SKM-1 treated with dmso at 0.1 percent for 144 hours (cell line): ENCODE measurements around the gene CSTB.

Experiments used
- DNase-seq: peaks from one replicate; lab custom pipeline; 2025; ENCODE audit not compliant: unreplicated experiment; lab: John Stamatoyannopoulos, UW

CSTB gene

DNA sequence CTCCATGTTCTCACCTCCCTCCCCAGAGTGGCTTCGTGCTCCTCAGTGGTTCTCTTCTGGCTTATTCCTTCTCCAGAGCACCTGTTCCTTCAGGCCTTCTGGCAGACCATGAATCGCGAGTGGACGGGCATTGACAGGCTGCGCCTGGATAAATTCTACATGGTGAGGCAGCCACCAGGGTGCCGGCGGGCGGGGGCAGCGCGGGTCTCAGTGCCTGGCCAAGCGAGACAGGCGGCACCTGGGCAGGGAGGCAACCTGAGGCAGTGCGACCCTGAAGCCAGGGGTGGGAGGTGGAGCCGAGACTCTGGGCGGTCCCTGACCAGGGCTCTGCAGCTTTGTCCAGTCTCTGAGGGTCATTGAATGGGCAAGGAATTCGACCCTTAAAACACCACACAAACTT lies 17.1 kb upstream of the CSTB start:
- DNase-seq, result no peak

DNA sequence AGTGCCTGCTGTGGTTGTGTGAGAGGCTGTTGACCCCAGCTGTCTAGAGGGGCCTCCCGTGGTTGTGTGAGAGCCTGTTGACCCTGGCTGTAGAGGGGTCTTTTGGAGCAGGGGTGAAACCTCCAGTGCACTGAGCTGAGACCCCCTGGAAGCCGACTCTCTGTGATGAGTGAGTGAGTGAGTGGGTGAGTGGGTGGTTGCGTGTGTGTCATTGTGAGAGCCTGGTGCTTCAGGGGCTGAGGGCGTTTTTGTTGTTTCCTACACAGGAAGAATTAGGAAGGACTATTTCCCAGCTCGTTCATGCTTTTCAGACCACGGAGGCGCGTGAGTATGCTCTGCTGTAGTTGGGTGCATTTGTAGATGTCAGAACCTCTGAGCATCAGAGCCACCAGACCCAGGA lies 16.3 kb upstream of the CSTB start:
- DNase-seq, result no peak

DNA sequence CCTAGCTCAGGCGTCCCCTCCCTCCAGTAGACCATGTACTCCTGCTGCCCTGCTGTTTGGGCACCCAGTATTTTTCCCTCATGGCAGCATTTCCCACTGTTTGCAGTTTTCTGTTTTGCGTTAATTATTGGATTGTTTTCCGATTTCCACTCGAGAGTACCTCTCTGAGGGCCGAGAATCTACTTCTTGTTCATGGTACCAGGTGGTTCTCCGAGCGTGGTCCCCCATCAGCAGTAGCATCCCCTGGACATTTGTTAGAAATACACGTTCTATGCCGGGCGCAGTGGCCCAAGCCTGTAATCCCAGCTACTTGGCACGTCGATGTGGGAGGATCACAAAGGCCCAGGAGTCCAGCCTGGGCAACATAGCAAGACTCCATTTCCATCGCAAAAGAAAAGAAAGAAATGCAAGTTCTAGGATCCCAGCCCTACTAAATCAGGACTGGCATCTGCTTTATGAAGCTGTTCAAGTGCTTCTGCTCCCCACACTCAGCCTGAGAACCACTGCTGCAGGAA lies 14.0 kb upstream of the CSTB start:
- DNase-seq, result no peak

DNA sequence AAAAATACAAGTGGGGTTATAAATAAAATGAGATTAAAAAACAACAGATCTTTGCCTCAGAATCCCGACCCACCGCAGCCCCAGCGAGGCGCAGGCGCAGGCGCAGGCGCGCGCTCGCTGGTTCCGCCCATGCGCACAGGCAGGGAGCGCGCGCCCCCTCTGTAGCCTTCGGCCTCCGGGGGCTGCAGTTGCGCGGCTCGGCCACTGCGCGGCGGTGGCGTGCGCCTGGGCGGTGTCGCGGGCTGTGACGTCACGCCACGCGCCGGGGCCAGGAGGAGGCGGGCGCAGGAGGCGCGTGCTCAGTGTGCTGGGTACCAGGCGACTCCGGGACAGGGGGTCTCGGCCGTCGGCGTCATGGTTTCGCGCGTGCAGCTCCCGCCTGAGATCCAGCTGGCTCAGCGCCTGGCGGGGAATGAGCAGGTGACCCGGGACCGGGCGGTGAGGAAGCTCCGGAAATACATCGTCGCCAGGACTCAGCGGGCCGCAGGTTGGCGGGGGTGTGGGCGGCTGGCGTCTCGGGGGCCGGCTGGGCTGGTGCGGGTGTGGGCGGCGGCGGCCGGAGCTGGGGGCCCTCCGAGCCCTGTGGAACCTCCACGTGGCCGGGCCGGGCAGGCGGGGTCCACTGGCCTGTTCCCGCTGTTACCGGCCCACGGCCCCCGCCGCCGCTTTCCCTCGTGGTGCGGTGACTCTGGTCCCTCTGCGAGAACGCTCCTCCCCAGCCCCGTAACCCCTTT lies 13.3 kb upstream of the CSTB start, which contains the start of gene RRP1:
RRP1 (plus strand) TSS at position 302 of the 734 bp plus-strand sequence; CDS start at position 355, 53 bp downstream.
- DNase-seq, result peak; percentile 87

DNA sequence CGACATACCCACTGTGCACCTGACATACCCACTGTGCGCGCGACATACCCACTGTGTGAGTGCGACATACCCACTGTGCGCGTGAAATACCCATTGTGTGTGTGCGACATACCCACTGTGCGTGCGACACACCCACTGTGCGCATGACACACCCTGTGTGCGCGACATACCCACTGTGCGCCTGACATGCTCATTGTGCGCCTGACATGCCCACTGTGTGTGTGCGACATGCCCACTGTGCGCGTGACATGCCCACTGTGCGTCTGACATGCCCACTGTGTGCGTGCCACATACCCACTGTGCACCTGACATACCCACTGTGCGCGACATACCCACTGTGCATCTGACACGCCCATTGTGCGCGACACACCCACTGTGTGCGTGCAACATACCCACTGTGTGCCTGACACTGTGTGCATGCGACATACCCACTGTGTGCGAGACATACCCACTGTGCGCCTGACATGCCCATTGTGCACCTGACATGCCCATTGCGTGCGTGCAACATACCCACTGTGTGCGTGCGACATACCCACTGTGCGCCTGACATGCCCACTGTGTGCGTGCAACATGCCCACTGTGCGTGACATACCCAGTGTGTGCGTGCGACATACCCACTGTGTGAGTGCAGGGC lies 10.8 kb upstream of the CSTB start:
- DNase-seq, result no peak

DNA sequence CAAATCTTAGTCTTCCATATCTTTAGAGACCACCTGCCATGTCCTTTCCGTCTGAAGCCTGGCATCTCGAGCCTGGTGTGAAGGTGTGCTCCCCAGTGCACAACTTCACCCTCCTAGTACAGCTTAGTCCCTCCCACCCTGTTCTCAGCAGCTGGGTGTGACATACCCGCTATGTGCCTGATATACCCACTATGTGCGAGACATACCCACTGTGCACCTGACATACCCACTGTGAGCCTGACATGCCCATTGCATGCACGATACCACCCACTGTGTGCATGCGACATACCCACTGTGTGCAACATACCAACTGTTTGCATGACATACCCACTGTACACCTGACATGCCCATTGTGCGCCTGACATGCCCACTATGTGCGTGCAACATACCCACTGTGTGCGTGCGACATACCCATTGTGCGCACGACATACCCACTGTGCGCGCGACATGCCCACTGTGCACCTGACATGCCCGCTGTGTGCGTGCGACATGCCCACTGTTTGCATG lies 10.2 kb upstream of the CSTB start:
- no peak for DNase-seq

DNA sequence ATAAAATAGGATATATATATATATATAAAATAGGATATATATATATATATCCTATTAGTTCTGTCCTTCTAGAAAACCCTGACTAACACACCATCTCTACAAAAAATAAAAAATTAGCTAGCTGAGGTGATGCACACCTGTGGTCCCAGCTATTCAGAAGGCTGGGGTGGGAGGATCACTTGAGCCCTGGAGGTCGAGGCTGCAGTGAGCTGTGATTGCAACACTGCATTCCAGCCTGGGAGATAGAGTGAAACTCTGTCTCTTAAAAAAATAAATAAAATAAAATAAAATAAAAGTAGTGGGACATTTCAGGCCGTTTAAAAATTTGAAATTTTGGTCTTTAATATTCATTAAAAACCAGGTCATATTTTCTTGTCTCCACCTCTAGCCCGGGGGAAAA lies 9.0 kb upstream of the CSTB start:
- DNase-seq, result no peak

DNA sequence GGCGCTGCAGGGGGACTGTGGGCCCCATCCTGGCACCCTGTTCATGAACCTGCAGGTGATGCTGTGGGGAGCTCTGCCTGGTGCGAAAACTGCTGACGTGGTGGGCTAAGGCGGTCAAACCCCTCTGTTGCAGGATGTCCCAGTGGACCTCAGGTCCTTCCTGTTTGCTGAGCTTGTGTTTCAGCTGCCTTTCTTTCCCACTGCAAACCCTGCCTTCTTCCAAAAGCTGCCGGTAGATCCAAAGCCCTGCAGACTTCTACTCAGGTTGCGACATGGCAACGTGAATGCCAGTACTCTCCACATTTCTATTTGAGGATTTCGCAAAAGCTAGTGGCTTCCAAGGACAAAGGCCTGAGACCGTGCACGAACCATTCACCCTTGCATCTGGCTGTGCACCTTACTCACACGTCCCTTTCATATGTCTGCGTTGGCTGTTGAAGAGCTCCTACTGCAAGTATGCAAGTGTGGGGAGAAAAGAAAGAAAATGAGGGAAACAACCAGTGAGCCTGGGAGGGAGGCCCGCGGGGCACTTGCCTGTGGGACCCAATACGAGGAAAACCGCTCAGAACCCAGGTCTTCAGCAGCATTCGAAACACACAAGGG lies 7.1 kb upstream of the CSTB start:
- peak; percentile 21 for DNase-seq

DNA sequence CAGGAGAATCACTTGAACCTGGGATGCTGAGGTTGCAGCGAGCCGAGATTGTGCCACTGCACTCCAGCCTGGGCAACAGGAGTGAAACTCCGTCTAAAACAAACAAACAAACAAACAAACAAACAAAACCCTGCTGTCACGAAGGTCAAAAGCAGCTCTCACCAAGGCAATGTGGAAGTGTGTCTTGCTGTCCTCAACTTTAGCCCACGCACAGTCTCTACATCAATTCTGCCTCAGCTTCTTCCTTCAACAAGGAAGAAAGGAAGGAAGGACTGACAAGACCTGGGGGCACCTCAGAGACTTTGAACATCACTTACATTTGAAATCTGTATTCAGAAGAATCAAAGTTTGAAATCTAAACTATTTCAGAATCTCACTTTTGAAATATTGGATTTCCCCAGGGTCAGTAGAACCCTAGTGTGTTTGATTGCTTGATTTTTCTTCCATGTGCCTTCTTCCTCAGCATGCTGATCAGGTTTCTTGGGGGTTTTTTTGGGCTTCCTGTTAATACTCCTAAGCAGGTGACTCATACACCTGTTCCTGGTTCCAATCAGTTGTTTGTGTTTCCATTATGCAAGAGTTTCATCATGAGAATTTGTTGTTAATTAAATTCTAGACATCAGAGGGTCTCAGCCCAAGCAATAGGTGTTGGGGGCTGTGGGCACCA lies 6.5 kb upstream of the CSTB start:
- DNase-seq, result no peak

DNA sequence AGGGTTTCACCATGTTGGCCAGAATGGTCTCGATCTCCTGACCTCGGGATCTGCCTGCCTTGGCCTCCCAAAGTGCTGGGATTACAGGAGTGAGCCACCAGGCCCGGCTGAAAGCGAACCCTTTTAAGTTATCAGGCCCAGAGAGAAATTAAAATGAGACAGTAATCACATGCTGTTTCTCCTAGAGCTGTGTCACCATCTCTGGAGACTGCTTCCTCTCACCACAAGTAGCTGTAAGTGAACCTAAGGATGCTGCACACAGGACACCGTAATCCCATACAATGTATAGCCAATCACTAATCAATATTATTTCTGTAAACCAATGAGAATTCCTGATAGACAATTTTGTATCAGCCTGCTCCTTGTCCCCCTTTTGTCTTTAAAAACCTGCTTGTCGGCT lies 5.7 kb upstream of the CSTB start:
- DNase-seq, result no peak

DNA sequence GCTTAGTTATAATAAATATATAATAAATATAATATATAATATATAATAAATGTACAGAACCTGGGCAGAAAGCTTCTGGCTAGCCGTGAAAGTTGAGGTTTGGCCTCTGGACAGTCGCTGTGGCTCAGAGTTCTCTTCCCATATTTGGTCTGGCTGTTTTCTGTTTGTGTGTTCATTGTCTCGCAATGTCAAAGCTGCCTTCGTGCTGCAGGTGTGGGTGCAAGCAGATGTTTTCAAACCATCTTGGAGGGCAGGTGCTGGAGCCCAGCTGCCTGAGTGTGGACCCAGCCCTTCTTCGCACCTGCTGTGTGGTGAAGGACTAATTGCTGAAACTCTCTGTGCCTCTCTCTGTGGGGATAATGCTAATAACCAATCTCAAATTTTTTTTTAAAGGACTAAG lies 3.6 kb upstream of the CSTB start:
- DNase-seq, result no peak

DNA sequence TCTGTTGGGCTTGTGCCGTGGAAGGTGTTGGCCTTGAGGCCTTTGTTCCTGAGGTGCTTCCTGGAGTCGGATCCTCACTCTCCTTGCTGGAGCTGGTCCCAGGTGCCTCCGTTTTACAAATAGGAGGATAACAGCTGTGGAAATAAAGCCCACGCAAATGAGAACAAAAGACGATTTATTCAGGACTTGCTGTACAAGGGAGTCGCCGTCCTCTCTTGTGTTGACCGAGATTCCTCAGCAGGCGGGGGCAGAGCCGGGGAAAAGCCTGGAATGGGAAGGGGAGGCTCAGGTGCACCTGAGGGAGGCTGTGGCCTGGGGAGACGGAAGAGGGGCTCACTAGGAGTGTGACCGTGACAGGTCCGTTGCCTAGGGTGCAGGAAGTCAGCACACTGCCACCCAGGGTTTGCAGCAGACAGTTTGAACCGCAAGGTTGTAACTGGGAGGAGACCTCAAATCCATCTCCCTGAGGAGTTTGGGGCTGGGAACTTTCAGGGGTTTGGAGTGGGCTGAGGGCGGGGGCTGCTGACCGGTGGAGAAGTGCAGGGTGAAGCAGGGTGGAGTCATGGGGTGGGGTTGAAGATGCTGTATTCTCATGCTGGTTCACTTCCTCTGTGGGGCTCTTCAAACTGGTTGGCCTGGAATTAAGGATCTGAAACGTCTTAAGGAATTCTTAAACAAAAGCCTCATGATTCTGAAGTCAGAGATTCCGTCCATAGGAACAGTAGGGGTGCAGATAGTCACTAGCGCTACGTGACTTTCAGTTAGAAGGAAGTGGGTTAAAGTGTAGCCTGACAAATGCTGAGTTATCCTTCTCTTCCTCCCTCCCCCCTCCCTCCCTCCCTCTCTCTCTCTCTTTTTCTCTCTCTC lies 2.6 kb upstream of the CSTB start:
- no peak for DNase-seq

DNA sequence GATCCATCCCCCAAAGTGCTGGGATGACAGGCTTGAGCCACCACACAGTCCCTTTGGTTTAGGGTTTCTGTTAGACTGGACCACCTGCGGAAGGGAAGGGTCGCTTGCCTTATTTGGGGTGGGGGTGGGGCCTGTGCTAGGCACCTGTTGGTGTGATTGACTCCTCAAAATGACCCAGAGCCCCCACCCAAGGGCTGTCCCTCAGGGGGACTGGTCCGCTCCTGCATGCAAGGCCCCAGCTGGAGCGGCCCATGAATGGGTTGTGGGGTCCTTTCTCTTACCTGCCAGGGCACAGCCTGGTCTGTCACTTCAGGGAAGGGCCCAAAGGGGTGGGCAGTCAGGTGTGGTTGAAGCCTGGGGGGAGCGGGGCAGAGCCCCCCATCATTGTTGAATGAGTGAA lies 1.8 kb upstream of the CSTB start:
- no peak for DNase-seq

DNA sequence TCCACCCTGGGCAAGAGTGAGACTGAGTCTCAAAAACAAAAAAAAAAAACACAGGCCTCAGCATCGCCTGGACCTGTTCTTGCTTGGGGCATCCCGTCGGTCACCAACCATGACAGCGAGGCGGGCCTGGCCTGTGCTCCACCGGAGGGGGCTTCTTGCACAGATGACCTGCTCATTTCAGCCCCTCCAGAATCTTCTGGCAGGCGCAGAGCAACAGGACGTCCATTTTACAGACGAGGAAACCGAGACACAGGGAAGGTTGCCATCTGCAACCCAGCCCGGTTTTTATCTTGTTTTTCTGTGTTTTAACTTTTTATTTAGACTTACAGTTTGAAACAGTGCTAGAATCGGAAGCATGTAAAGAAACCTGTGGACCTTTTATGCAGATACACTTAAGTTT lies 918 bp downstream of the CSTB start:
- DNase-seq, result no peak

DNA sequence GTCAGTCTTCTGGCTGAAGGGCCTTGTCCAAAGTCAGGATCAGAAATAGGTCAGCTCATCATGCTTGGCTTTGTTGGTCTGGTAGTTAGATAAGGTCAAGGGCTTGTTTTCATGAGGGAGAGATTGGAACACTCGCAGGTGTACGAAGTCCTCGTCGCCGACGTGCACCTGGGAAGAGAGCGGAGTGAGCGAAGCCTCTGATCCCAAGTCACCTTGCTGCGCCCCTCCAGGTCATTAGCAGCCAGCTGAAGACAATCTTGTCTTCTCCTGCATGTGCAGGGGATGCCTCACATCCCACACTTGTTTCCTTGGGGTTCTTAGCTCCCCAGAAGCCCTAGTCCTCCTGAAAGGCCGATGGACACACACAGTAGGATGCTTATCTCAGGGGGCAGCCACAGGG lies 1.9 kb downstream of the CSTB start:
- DNase-seq, result no peak

DNA sequence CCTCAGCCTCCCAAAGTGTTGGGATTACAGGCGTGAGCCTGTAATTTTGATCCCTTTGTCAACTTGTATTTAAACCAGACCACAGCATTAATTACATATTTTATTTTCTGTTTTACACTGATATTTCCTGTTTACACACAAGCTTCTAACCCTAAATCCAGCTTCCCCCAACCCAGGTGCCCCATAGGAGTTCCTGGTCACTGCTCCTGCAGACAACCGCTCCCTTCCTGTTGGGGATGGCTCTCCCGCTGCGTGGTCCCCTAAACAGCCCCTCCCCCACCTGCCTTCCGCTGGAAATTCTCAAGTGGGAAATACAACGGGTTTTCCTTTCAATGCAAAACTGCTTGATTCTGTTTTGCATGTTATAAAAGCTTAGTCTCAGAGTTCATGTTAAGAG lies 3.7 kb downstream of the CSTB start:
- DNase-seq, result no peak

DNA sequence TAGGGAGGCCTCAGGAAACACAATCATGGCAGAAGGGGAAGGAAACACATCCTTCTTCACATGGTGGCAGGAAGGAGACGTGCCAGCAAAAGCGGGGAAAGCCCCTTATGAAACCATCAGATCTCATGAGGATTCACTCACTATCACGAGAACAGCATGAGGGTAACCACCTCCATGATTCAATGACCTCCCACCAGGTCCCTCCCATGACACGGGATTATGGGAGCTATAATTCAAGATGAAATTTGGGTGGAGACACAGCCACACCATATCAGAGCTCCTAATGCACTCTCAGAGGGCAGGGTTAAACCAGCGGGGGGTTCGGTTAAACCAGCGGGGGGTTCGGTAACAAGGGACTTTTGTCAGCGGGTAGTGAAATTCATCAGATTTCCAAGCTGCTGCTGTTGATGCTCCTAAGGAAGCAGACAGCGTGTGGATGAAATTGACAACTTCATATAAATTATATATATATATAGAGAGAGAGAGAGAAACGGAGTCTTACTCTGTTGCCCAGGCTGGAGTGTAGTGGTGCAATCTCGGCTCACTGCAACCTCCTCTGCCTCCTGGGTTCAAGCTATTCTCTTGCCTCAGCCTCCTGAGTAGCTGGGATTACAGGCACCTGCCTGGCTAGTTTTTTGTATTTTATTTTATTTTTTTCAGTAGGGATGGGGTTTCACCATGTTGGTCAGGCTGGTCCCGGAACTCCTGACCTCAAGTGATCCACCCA lies 4.2 kb downstream of the CSTB start:
- DNase-seq, result no peak

DNA sequence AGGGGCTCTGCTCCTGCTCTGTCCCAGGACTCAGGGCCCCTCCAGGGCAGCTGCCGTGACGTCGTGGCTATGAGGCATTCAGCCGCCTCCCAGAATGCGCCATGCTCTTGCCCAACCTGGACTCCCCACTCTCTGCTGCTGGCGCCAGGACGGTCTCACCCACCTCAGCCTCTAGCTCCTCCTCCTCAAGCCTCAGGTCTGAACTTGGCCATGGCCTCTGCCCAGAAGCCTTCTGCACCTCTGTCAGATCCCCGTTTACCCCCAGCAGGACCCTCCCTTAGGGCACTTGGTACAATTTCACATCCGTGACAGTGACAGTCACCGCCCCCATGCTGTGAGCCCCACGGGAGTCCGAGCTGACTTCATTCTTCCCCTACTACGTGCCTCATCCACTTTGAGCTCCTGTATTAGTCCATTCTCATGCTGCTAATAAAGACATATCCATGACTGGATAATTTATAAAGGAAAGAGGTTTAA lies 4.9 kb downstream of the CSTB start:
- no peak for DNase-seq

DNA sequence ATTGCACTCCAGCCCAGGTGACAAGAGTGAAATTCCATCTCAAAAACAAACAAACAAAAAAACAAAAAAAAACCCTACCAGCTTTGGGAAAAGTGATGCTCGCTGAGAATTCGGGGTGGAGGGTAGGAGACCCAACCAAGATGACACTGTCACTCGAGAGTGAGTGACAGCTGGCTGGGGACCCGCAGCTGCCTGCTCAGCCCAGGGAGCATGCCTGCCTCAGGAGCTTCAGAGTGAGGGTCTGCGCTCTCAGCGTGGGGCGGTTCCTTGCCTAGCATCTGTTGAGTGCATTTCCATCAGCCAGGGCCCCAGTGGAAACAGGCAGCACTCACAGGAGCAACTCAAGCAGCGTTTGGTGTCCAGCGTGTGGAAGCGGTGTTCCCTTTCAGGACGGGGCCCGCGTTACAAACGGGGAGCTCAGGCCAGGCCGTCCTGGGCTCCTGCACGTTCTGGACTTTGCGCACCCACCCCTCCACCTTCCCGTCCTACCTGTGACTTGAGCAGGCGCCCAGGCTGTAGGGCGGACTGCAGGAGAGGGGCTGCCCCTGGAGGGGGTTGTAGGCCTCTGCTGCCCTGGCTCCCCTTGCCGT lies 5.9 kb downstream of the CSTB start:
- DNase-seq, result no peak
